Measurements from ENCODE around the gene APEH. TPM values are rescaled to one million over a fixed set of nuclear protein-coding genes. Genes with fewer than 3 reads are reported as not detected.

APEH gene
- total and polyA plus RNA-seq, 2 of the 4 experiments (the other 2 are of a cell fraction): 89.2 to 142 TPM

GRCh38 chr3:49629451-49629850 lies 44.7 kb upstream of the APEH start:
- ATAC-seq (ENCODE audit: low read depth) (no peak), DNase-seq (no peak)
- no peak overlapping the region for H4K8ac ChIP-seq (ENCODE audit: low read depth in 2 of 2, low read length in 2 of 2)
- intact Hi-C loops (cut with micrococcal nuclease) (no loop called here), in situ Hi-C loops (cut with MboI; ENCODE audit: low sequenced_read_pairs) (no loop called here), dilution Hi-C loops (cut with HindIII; ENCODE audit: low sequenced_read_pairs, unreplicated experiment) (no loop called here)
- no peak overlapping the region for H3K14ac ChIP-seq (replicated peaks; ENCODE audit: low read depth, low read length)
- BruUV-seq (replicated peaks): no TSS peak
- TF ChIP-seq SMC3 (IDR thresholded peaks at IDR 0.05; ENCODE audit: low read depth, low read length) (no peak), BHLHE40 (IDR thresholded peaks at IDR 0.05; ENCODE audit: low read depth, low read length) (no peak), RAD21 (IDR thresholded peaks at IDR 0.05; ENCODE audit: low read length) (no peak), NFE2L2 (IDR thresholded peaks at IDR 0.05; ENCODE audit: low read depth, low read length) (no peak), MXI1 (IDR thresholded peaks at IDR 0.05; ENCODE audit: borderline replicate concordance, low read depth, low read length) (no peak), RFX5 (IDR thresholded peaks at IDR 0.05; ENCODE audit: low read depth, low read length) (no peak), POLR2A (IDR thresholded peaks at IDR 0.05; ENCODE audit: low read depth, low read length) (no peak), MAFK (IDR thresholded peaks at IDR 0.05; ENCODE audit: low read depth, low read length) (no peak), MAZ (IDR thresholded peaks at IDR 0.05; ENCODE audit: borderline replicate concordance, low read depth, low read length) (no peak), CEBPB (IDR thresholded peaks at IDR 0.05; ENCODE audit: low read depth, low read length) (no peak), FOS (IDR thresholded peaks at IDR 0.05; ENCODE audit: low read depth, low read length) (no peak), RCOR1 (IDR thresholded peaks at IDR 0.05; ENCODE audit: insufficient replicate concordance, low read length) (no peak)
- TF ChIP-seq, protein P1, sequence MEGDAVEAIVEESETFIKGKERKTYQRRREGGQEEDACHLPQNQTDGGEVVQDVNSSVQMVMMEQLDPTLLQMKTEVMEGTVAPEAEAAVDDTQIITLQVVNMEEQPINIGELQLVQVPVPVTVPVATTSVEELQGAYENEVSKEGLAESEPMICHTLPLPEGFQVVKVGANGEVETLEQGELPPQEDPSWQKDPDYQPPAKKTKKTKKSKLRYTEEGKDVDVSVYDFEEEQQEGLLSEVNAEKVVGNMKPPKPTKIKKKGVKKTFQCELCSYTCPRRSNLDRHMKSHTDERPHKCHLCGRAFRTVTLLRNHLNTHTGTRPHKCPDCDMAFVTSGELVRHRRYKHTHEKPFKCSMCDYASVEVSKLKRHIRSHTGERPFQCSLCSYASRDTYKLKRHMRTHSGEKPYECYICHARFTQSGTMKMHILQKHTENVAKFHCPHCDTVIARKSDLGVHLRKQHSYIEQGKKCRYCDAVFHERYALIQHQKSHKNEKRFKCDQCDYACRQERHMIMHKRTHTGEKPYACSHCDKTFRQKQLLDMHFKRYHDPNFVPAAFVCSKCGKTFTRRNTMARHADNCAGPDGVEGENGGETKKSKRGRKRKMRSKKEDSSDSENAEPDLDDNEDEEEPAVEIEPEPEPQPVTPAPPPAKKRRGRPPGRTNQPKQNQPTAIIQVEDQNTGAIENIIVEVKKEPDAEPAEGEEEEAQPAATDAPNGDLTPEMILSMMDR (conservative IDR thresholded peaks at IDR 0.05; ENCODE audit: low read depth, low read length): no peak
- TF ChIP-seq, protein P2, sequence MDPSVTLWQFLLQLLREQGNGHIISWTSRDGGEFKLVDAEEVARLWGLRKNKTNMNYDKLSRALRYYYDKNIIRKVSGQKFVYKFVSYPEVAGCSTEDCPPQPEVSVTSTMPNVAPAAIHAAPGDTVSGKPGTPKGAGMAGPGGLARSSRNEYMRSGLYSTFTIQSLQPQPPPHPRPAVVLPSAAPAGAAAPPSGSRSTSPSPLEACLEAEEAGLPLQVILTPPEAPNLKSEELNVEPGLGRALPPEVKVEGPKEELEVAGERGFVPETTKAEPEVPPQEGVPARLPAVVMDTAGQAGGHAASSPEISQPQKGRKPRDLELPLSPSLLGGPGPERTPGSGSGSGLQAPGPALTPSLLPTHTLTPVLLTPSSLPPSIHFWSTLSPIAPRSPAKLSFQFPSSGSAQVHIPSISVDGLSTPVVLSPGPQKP (IDR thresholded peaks at IDR 0.05; ENCODE audit: borderline replicate concordance, low read depth, low read length): no peak
- peaks cover 45% of the 10 kb centered on the region for H3K27me3 ChIP-seq (ENCODE audit: control insufficient read depth, insufficient read depth, low read length)
- no peaks in the 10 kb centered on the region for H4K20me1 ChIP-seq (ENCODE audit: insufficient read depth, low read length)
- no peak overlapping the region for H4K5ac ChIP-seq (ENCODE audit: low read depth, low read length)
- H3K9ac ChIP-seq (ENCODE audit: low read depth, low read length): no peak overlapping the region
- no peaks in the 10 kb centered on the region for H3K36me3 ChIP-seq (ENCODE audit: control insufficient read depth, insufficient read depth, low read length)
- no peak overlapping the region for H3K56ac ChIP-seq (ENCODE audit: extremely low read depth, insufficient read depth, low read length)
- no peak overlapping the region for H2AK9ac ChIP-seq (replicated peaks; ENCODE audit: low read depth, low read length, poor library complexity)
- ChIA-PET CTCF (no interaction called here), POLR2A (ENCODE audit: unreplicated experiment) (no interaction called here)
- H2BK5ac ChIP-seq (ENCODE audit: low read depth, low read length, poor library complexity, severe bottlenecking): no peak overlapping the region
- H3K4me1 ChIP-seq (ENCODE audit: control insufficient read depth, insufficient read depth, low read length): no peaks in the 10 kb centered on the region
- H2AK5ac ChIP-seq (ENCODE audit: low read depth, low read length): no peak overlapping the region
- H3K4me2 ChIP-seq (ENCODE audit: low read depth, low read length): no peak overlapping the region
- no peak overlapping the region for H2BK20ac ChIP-seq (ENCODE audit: low read depth, low read length)
- no peaks in the 10 kb centered on the region for H3K79me1 ChIP-seq (ENCODE audit: low read depth in 1 of 2, low read length in 2 of 2)
- no CpG with 5 or more reads among the region's 4 CpGs for WGBS, 2 experiments (ENCODE audit: extremely low coverage in 2 of 2, insufficient read length in 1 of 2)
- no peak overlapping the region for H2AFZ ChIP-seq (replicated peaks; ENCODE audit: low read length, poor library complexity)
- no peak overlapping the region for H3K18ac ChIP-seq (ENCODE audit: low read depth, low read length)
- no peak overlapping the region for H3K27ac ChIP-seq (ENCODE audit: insufficient read depth, low read length)
- no peak overlapping the region for H2BK15ac ChIP-seq (ENCODE audit: low read depth, low read length)
- H3K9me1 ChIP-seq (ENCODE audit: insufficient read depth, low read length): no peaks in the 10 kb centered on the region
- H4K91ac ChIP-seq (ENCODE audit: insufficient read depth, low read depth, low read length): no peak overlapping the region
- no peak overlapping the region for H3K23ac ChIP-seq (ENCODE audit: low read depth, low read length)
- H3K4me3 ChIP-seq (ENCODE audit: insufficient read depth, low read depth, low read length): no peak overlapping the region
- H3K9me3 ChIP-seq (ENCODE audit: control insufficient read depth, insufficient read depth, low read length): peaks cover 2% of the 10 kb centered on the region; the same call in 1 of the 2 replicates
- no peak overlapping the region for H3K4ac ChIP-seq (ENCODE audit: low read depth, low read length)
- no peak overlapping the region for H2BK120ac ChIP-seq (ENCODE audit: low read depth, low read length)
